HepG2 (cell line): ENCODE measurements around the gene SEZ6L. TPM values are rescaled to one million over a fixed set of nuclear protein-coding genes. Genes with fewer than 3 reads are reported as not detected.

Source experiments
- ATAC-seq: fragments of 200-7000 bp; cut with Tn5 transposase; 3 replicates; pipeline ENCODE4 v1.9.1; 2020; ENCODE audit warnings: mild to moderate bottlenecking, moderate library complexity
- BruUV-seq: library from RNA; stranded (reverse); fragments of 400-500 nt; replicated peaks from 2 replicates; lab custom pipeline; 2021; lab: Mats Ljungman, UMichigan
- CTCF ChIA-PET: fragments of 300-600 bp; formaldehyde crosslinking; extraction: SDS; loops from one replicate; lab custom pipeline; 2021; ENCODE audit warnings: low total read pairs, inconsistent platforms, low intra/inter-chr PET ratio; lab: Yijun Ruan, JAX
- POLR2A ChIA-PET: fragments of 350-600 bp; sonication (Branson Sonifier 250); formaldehyde crosslinking; loops from one replicate; lab custom pipeline; 2020; ENCODE audit warnings: antibody characterized with exemption, inconsistent platforms; lab: Yijun Ruan, JAX
- DNase-seq: peaks from one replicate; pipeline ENCODE4 v3.0.0-alpha.2; 2015; ENCODE audit warnings: low spot score
- FAIRE-seq: peaks from 3 replicates; lab custom pipeline; 2011; peaks lifted over from hg19 to GRCh38; lab: Jason Lieb, UNC
- H2AFZ ChIP-seq: one replicate; pipeline ENCODE4 v1.6.1; 2011; ENCODE audit warnings: low read length, inconsistent platforms
- H3K27ac ChIP-seq: fragments of 300-600 bp; 3 replicates; pipeline ENCODE4 v1.8.0; 2011; ENCODE audit warnings: mixed run types, mild to moderate bottlenecking, mixed read lengths, low read length, inconsistent platforms; ENCODE audit not compliant: insufficient read depth; ENCODE audit errors: extremely low read length
- H3K27me3 ChIP-seq, 2 experiments: fragments of 200-600 bp in 1 of 2; 2 replicates in 1 of 2; 3 replicates in 1 of 2; pipeline versions ENCODE4 v1.6.0 to v1.8.0; 2011; ENCODE audit warnings: low read length in 2 of 2, mild to moderate bottlenecking in 2 of 2, moderate library complexity in 2 of 2, inconsistent platforms in 1 of 2; ENCODE audit not compliant: insufficient read depth in 2 of 2, control insufficient read depth in 1 of 2
- H3K36me3 ChIP-seq, 2 experiments: fragments of 200-600 bp in 1 of 2; replicated peaks in 1 of 2; 2 replicates in 1 of 2; 3 replicates in 1 of 2; pipeline versions ENCODE4 v1.5.1 to v1.8.0; 2011; ENCODE audit warnings: low read length in 2 of 2, inconsistent platforms in 1 of 2; ENCODE audit not compliant: insufficient read depth in 2 of 2, control insufficient read depth in 1 of 2
- H3K4me1 ChIP-seq: 2 replicates; pipeline ENCODE4 v1.5.1; 2012; ENCODE audit warnings: low read length, inconsistent platforms; ENCODE audit not compliant: insufficient read depth
- H3K4me2 ChIP-seq: 2 replicates; pipeline ENCODE4 v1.6.0; 2011; ENCODE audit warnings: low read depth, low read length, inconsistent platforms
- H3K4me3 ChIP-seq, 3 experiments: fragments of 200-600 bp in 1 of 3; sonication (generic), shearing (Covaris generic) in 1 of 3; replicated peaks in 1 of 3; 2 replicates each; pipeline ENCODE4 v1.5.1; 2011 to 2016; ENCODE audit warnings: low read length in 3 of 3, inconsistent platforms in 2 of 3, low read depth in 2 of 3, mild to moderate bottlenecking in 2 of 3, control low read depth in 1 of 3, mixed read lengths in 1 of 3; ENCODE audit not compliant: insufficient read depth in 1 of 3
- H3K79me2 ChIP-seq: one replicate; pipeline ENCODE4 v1.6.1; 2011; ENCODE audit warnings: low read length, inconsistent platforms; ENCODE audit not compliant: insufficient read depth
- H3K9ac ChIP-seq: 2 replicates; pipeline ENCODE4 v1.6.0; 2011; ENCODE audit warnings: mild to moderate bottlenecking, low read depth, low read length, inconsistent platforms; ENCODE audit not compliant: insufficient read depth
- H3K9me3 ChIP-seq: 2 replicates; pipeline ENCODE4 v1.5.1; 2012; ENCODE audit warnings: mild to moderate bottlenecking, low read length
- H4K20me1 ChIP-seq: 2 replicates; pipeline ENCODE4 v1.6.0; 2011; ENCODE audit warnings: inconsistent platforms, mild to moderate bottlenecking, low read length, moderate library complexity; ENCODE audit not compliant: insufficient read depth
- ADNP ChIP-seq: sonication (generic); formaldehyde crosslinking; IDR thresholded peaks from 2 replicates; pipeline ENCODE4 v1.4.0; 2020; ENCODE audit warnings: missing genetic modification reagents
- CENPX ChIP-seq: sonication (generic); formaldehyde crosslinking; IDR thresholded peaks from 2 replicates; pipeline ENCODE4 v1.9.0; 2021; ENCODE audit warnings: mild to moderate bottlenecking, missing genetic modification reagents, moderate library complexity
- EED ChIP-seq: sonication (generic); formaldehyde crosslinking; IDR thresholded peaks from 2 replicates; pipeline ENCODE4 v1.5.0; 2020; ENCODE audit warnings: mild to moderate bottlenecking, missing genetic modification reagents
- MEIS1 ChIP-seq: sonication (generic); formaldehyde crosslinking; IDR thresholded peaks from 2 replicates; pipeline ENCODE4 v1.9.0; 2021; ENCODE audit warnings: mild to moderate bottlenecking, missing genetic modification reagents, moderate library complexity, borderline replicate concordance
- MTA1 ChIP-seq: sonication (generic); formaldehyde crosslinking; IDR thresholded peaks from 2 replicates; pipeline ENCODE4 v1.4.0; 2020; ENCODE audit warnings: missing genetic modification reagents, mild to moderate bottlenecking, borderline replicate concordance
- PHB2 ChIP-seq: fragments of 450-650 bp; IDR thresholded peaks from 2 replicates; pipeline ENCODE4 v1.6.1; 2018; ENCODE audit not compliant: partially characterized antibody
- ZFP36 ChIP-seq: fragments of 150-350 bp; IDR thresholded peaks from 2 replicates; pipeline ENCODE4 v1.6.1; 2018; ENCODE audit warnings: borderline replicate concordance, low read length, low read depth; ENCODE audit not compliant: partially characterized antibody
- ZFY ChIP-seq: sonication (generic); formaldehyde crosslinking; IDR thresholded peaks from 2 replicates; pipeline ENCODE4 v1.4.0; 2020; ENCODE audit warnings: missing genetic modification reagents
- ZNF703 ChIP-seq: sonication (generic); formaldehyde crosslinking; IDR thresholded peaks from 2 replicates; pipeline ENCODE4 v1.5.1; 2020; ENCODE audit warnings: missing genetic modification reagents, mild to moderate bottlenecking, moderate library complexity, borderline replicate concordance
- WGBS: methylation state at CpG from one replicate; pipeline ENCODE4 v1.1.6; 2017; ENCODE audit warnings: low lambda C conversion rate; 5-methylcytosine and 5-hydroxymethylcytosine counted together
- in situ Hi-C: cut with HindIII; loops from 2 replicates; pipeline ENCODE4 v1.10.0; 2017; ENCODE audit warnings: low pct_unique_long_range_greater_than_20kb; ENCODE audit not compliant: extremely low pct_ligation_motif_present
- intact Hi-C: fragments of 100-400 bp; cut with micrococcal nuclease; formaldehyde crosslinking; loops from one replicate; pipeline ENCODE4 v1.10.0; 2022; ENCODE audit not compliant: unreplicated experiment
- polyA plus RNA-seq, 8 experiments: library from polyadenylated mRNA; depleted of rRNA in 3 of 8; stranded (reverse) in 7 of 8; unstranded in 1 of 8; fragments of >200 nt; fragmentation: Illumina TruSeq in 4 of 8; extraction: Trizol in 4 of 8; gene quantifications; 2 replicates each; pipeline versions ENCODE4 v1.2.1 to v1.2.3, GENCODE V29; 2011 to 2016; ENCODE audit warnings: low read depth in 4 of 8, missing spikeins in 1 of 8, mixed read lengths in 1 of 8; ENCODE audit not compliant: insufficient read depth in 1 of 8
- total RNA-seq, 5 experiments: library from RNA; depleted of rRNA; stranded (reverse); fragments of >200 nt; fragmentation: Illumina TruSeq; extraction: Trizol; gene quantifications; 2 replicates each; pipeline ENCODE4 v1.2.3, GENCODE V29; 2016; ENCODE audit warnings: low read depth in 1 of 5
- TF ChIP-seq, protein P1 (sequence below): sonication (generic); formaldehyde crosslinking; IDR thresholded peaks from 2 replicates; pipeline ENCODE4 v1.5.0; 2020; ENCODE audit warnings: missing genetic modification reagents, mild to moderate bottlenecking, borderline replicate concordance
- TF ChIP-seq, protein P2 (sequence below): sonication (generic); formaldehyde crosslinking; IDR thresholded peaks from 2 replicates; pipeline ENCODE4 v1.8.0; 2022; ENCODE audit warnings: mild to moderate bottlenecking, missing genetic modification reagents
- TF ChIP-seq, protein P3 (sequence below): sonication (generic); formaldehyde crosslinking; IDR thresholded peaks from 2 replicates; pipeline ENCODE4 v1.5.0; 2020; ENCODE audit warnings: mild to moderate bottlenecking, missing genetic modification reagents, moderate library complexity

Gene SEZ6L
- total and polyA plus RNA-seq, 2 of the 13 experiments (the other 11 are each of a cell fraction or from before 2014, with no cell fraction given) = not detected

DNA sequence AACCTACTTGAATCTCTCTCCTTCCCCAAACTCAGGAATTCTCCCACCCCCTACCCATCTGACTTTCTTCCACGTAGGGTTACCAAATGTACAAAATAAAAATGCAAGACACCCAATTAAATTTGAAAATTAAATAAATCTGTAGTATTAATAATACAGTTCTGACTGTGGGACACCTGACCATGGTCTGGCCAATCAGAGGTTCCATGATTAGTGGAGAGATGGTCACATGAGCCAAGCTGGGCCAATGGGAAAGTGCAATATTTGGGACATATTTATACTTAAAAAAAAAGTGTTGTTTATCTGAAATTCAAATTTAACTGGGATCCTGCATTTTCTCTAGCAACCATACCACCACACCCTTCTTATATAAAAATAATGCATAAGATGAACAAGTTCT lies 230.0 kb downstream of the SEZ6L start:
- POLR2A ChIA-PET = no interaction called here
- CTCF ChIA-PET = interaction anchor here (2.1 kb wide), 1 partner anchor 62 kb away, joined by 8 read pairs; no protein-coding TSS in a partner anchor
- no peaks in the 10 kb centered on the region for H3K4me1 ChIP-seq
- no peak overlapping the region for H3K4me2 ChIP-seq
- H3K27me3 ChIP-seq = peaks cover 0 to 12% of the 10 kb centered on the region in 2 experiments; a peak in 2 of 5 replicates
- H2AFZ ChIP-seq = no peak overlapping the region
- 0% methylated on average over 1 of the region's 1 CpG for WGBS
- H4K20me1 ChIP-seq = no peaks in the 10 kb centered on the region
- FAIRE-seq (no peak), ATAC-seq (no peak), DNase-seq (no peak)
- in situ Hi-C loops = no loop called here
- intact Hi-C loops = no loop called here
- no peak overlapping the region for H3K4me3 ChIP-seq
- no peaks in the 10 kb centered on the region for H3K36me3 ChIP-seq
- TF ChIP-seq EED (CRISPR knock-in tag) (no peak), ZNF703 (CRISPR knock-in tag) (no peak), CENPX (no peak), MEIS1 (no peak), PHB2 (no peak), ADNP (CRISPR knock-in tag) (no peak), ZFY (no peak), MTA1 (CRISPR knock-in tag) (no peak), ZFP36 (no peak)
- TF ChIP-seq, protein P1, sequence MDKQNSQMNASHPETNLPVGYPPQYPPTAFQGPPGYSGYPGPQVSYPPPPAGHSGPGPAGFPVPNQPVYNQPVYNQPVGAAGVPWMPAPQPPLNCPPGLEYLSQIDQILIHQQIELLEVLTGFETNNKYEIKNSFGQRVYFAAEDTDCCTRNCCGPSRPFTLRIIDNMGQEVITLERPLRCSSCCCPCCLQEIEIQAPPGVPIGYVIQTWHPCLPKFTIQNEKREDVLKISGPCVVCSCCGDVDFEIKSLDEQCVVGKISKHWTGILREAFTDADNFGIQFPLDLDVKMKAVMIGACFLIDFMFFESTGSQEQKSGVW (CRISPR knock-in tag) = no peak
- TF ChIP-seq, protein P2, sequence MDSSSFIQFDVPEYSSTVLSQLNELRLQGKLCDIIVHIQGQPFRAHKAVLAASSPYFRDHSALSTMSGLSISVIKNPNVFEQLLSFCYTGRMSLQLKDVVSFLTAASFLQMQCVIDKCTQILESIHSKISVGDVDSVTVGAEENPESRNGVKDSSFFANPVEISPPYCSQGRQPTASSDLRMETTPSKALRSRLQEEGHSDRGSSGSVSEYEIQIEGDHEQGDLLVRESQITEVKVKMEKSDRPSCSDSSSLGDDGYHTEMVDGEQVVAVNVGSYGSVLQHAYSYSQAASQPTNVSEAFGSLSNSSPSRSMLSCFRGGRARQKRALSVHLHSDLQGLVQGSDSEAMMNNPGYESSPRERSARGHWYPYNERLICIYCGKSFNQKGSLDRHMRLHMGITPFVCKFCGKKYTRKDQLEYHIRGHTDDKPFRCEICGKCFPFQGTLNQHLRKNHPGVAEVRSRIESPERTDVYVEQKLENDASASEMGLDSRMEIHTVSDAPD = no peak
- TF ChIP-seq, protein P3, sequence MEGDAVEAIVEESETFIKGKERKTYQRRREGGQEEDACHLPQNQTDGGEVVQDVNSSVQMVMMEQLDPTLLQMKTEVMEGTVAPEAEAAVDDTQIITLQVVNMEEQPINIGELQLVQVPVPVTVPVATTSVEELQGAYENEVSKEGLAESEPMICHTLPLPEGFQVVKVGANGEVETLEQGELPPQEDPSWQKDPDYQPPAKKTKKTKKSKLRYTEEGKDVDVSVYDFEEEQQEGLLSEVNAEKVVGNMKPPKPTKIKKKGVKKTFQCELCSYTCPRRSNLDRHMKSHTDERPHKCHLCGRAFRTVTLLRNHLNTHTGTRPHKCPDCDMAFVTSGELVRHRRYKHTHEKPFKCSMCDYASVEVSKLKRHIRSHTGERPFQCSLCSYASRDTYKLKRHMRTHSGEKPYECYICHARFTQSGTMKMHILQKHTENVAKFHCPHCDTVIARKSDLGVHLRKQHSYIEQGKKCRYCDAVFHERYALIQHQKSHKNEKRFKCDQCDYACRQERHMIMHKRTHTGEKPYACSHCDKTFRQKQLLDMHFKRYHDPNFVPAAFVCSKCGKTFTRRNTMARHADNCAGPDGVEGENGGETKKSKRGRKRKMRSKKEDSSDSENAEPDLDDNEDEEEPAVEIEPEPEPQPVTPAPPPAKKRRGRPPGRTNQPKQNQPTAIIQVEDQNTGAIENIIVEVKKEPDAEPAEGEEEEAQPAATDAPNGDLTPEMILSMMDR (CRISPR knock-in tag) = no peak
- H3K9me3 ChIP-seq = no peaks in the 10 kb centered on the region
- BruUV-seq = no TSS peak
- no peaks in the 10 kb centered on the region for H3K79me2 ChIP-seq
- no peak overlapping the region for H3K27ac ChIP-seq
- H3K9ac ChIP-seq = no peak overlapping the region
